NCI-H146 treated with DMSO at 0.1 percent for 48 hours (cell line): ENCODE measurements around the gene CDK11B.
A peak's percentile ranks its signal among the peaks of the same experiment; 100 is the strongest.

ENCODE experiments used
- DNase-seq: peaks from one replicate; lab custom pipeline; 2025; ENCODE audit not compliant: unreplicated experiment; lab: John Stamatoyannopoulos, UW

CDK11B gene

DNA sequence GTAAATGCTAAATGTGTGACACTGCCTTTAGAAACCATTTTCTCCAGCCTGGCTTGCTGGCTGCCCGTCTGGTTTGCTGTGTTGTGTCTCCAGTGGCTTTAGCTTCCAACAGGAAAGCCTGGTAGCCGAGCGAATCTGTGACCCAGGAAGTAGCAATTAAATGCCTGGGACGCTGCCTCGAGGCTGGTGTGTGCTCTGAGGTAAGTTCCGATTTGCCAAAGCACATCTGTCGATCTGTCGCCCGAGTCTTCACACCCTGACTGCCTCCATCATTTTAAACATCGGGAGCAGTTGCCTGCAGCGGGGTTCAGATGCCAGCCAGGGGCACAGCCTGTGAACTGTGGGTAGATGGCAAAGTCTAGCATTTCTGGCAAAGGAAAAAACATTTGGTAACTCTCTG lies 41.3 kb downstream of the CDK11B start:
- no peak for DNase-seq

DNA sequence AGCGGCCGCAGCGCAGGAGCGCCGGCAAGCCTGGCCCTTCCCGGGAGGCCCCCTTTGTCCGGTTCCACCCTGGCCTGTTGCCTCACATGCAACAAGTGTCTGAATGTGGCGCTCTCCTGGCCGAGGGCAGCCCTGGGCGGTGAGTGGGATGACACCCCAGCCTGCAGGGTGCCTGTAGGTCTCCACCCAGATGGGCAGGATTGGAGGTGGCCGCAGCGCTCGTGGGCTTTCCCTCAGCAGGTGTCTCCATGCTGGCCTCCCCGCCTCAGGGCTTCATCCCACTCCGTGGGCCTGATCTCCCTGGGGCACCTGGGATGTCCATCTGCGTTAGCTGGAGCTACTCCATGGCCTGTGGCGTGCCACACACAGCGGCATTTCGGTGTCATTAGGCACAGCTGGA lies 42.0 kb downstream of the CDK11B start:
- no peak for DNase-seq

DNA sequence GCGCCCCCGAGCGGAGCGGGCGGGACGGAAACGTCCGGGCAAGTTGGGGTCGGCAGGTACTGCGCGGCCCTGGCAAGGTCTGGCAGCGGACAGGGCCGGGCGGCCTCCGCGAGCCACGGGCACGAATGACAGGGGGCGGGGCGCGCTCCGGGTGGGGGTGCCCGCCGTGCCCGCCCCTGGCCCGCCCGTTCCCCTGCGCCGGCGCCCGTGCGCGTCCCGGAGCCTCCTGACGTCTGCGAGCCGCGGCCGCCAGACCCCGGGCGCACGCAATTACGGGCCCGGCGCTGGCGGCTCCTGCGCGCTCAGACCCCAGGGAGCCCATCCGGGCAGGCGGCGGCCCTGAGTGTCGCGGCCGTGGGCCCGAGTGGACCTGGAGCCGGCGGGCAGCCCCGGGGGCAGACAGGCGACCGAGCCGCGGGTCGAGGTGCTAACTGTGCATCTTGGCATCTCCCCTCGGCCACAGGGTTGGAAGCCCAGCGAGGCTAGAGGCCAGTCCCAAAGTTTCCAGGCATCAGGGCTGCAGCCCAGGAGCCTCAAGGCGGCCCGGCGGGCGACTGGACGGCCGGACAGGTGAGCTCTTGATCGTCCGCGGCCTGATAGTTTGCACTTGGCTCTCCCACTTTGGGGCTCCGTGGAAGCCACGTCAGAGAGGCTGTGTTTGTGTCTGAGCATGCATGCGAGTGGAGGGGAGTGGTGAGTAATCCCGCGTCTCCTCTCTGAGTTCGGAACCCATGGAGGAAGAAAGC lies 42.6 kb downstream of the CDK11B start:
- DNase-seq: no peak

DNA sequence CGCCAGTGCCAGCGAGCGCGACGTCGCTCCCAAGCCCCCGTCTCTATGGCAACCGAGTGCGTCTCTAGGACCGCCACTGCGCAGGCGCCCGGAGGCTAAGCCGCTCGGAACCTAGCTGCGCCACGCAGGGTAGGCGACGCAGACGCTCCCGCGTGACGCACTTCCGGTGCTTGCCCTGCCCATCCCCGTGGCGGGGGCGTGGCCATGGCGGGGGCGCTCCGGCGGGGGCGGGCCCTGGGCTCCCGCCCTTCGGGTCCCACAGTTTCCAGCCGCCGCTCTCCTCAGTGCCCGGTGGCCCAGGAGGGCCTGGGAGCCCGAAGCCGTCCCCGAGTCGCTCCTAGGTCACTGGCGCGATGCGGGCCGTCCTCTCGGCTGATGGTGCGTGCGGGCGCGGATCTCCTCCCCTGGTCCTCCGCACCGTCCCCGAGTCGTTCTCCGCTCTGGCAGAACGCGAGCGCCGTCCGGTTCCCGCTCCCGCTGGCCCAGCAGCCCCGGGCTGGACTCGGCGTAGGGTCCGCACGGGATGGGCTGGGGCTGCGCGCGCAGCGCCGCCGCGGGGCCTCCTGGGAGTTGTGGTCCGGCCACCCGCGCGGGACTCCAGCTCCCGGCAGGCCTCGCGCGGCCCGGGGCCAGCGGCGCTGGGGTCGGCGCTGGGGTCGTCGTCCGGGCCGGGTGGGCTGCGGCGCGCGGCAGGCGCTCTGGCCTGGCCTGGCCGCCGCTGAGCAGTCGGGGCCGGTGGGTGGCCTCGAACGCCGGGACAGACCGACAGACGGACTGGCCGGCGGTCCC lies 43.4 kb downstream of the CDK11B start, which contains the start of gene MIB2:
Gene MIB2, plus strand, starts transcription at position 245 of the 789 bp plus-strand sequence. CDS start 7,953 bp downstream, outside the sequence.
- peak; percentile 77 for DNase-seq

DNA sequence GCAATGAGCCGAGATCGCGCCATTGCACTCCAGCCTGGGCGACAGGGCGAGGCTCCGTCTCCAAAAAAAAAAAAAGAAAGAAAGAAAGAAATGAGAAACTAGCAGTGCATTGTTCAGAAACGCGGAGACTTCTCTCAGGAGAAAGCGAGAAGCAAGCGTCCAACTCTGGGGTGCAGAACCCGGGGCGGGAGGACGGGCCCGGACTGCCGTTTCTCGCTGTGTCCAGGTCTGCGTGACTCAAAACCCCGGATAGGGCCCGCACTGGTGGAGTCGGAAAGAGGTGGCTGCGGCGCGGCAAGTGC lies 43.9 kb downstream of the CDK11B start:
- no peak for DNase-seq

DNA sequence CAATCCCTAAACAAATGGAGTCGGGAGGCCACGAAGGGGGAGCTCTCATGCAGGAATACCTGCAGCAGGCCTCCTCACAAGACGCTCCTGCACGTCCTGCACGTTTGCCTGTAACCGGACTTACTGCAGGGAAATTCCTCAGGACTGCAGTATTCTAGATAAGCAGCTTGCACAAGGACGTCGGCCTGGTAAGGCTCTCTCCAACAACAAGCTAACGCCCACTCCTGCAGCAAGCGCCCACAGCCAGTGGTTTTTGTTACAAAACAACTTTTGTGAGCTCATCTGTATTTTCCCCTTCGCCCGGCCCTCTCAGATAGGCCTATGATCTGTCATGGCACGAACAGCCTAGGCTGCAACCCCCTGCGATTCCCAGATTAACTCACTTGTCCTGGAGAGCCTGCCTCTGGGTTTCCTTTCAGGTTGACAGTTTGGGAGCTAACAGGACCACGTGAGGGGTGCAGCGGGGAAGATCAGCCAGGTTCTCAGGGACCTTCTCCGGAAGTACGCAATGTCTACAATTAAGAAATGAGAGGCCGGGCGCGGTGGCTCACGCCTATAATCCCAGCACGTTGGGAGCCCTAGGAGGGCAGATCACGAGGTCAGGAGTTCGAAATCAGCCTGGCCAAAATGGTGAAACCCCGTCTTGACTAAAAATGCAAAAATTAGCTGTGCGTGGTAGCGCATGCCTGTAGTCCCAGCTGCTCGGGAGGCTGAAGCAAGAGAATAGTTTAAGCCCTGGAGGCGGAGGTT lies 44.4 kb downstream of the CDK11B start:
- no peak for DNase-seq

DNA sequence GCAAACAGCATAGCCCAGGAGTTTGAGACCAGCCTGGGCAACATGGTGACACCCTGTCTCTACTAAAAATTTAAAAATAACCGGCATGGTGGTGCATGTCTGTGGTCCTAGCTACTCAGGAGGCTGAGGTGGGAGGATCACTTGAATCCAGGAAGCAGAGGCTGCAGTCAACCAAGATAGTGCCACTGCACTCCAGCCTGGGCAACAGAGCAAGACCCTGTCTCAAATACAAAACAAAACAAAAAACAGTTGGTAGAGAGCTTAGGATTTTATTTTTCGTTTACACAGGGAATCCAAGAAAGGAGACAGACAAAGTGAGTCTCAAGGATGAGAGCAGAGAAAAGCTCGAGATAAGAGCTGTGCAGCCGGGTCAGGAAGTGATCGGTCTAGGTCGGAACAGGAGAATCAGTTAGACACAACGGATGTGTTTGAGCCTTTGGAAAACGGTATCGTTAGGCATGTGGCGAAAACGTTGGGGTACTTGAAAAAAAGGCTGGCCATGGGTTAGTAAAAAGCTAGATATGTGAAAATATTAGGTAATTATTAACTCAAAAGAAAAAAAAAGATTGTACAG lies 45.2 kb downstream of the CDK11B start:
- no peak for DNase-seq

DNA sequence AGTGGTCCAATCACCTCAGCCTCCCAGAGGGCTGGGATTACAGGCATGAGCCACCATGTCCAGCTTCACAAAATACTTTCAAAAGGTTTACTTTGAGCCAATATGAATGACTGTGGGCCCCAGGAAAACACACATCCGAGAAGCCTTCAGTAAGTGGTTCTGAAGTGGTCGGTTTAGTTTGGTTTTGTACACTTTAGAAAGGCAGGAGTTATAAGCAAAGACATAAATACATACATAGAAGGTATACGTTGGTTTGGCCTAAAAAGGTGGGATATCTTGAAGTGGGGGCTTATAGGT lies 46.8 kb downstream of the CDK11B start:
- no peak for DNase-seq

DNA sequence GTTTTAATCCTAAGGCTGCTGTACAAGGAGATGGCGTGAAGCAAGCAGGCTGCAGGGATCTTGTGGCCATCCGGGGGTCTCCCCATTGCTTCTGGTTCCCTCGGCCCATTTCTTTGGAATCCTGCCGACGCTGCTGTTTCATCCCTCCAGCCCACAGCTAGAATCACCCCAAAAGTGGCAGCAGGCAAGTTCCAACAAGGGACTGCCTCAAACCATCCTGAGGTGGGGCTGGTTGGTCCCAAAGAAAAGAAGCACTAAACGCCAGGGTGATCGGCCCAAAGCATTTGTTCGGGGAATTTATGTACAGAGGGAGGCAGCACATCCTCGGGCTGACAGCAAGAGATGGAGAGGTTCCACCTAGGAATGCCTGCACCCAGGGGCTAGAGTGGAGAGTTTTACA lies 48.0 kb downstream of the CDK11B start:
- DNase-seq: no peak

DNA sequence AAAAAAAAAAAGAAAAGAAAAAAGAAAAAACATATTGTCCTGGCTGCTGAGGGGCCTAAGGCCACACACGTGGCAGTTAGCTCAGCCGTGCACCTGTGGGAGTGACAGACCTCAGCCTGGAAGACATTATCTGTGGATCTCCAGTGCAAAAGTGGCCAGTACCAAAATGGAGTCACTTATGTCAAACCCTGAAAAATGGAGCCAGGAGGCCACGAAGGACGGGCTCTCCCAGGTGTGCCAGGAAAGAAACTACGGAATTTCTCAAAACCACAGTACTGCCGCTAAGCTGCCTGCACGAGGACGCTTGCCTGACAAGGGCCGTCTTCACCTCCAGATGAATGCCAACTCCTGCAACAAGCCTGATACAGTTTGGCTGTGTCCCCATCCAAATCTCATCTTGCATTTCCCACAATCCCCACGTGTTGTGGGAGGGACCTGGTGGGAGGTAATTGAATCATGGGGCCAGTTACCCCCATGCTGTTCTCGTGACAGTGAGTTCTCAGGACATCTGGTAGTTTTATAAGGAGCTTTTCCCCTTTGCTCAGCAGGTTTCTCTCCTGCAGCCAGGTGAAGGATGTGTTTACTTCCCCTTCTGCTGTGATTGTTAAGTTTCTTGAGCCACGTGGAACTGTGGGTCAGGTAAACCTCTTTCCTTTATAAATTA lies 48.9 kb downstream of the CDK11B start:
- no peak for DNase-seq

DNA sequence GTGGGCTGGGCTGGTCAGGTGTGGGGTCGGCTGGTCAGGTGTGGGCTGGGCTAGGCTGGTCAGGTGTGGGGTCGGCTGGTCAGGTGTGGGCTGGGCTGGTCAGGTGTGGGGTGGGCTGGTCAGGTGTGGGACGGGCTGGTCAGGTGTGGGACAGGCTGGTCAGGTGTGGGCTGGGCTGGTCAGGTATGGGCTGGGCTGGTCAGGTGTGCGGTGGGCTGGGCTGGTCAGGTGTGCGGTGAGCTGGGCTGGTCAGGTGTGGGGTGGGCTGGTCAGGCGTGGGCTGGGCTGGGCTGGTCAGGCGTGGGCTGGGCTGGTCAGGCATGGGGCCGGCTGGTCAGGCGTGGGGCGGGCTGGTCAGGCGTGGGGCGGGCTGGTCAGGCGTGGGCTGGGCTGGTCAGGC lies 52.6 kb downstream of the CDK11B start:
- DNase-seq: no peak

DNA sequence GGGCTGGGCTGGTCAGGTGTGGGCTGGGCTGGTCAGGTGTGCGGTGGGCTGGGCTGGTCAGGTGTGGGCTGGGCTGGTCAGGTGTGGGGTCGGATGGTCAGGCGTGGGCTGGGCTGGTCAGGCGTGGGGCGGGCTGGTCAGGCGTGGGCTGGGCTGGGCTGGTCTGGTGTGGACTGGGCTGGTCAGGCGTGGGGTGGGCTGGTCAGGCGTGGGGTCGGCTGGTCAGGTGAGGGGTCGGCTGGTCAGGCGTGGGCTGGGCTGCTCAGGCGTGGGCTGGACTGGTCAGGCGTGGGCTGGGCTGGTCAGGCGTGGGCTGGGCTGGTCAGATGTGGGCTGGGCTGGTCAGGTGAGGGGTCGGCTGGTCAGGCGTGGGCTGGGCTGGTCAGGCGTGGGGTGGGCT lies 53.1 kb downstream of the CDK11B start:
- DNase-seq: no peak

DNA sequence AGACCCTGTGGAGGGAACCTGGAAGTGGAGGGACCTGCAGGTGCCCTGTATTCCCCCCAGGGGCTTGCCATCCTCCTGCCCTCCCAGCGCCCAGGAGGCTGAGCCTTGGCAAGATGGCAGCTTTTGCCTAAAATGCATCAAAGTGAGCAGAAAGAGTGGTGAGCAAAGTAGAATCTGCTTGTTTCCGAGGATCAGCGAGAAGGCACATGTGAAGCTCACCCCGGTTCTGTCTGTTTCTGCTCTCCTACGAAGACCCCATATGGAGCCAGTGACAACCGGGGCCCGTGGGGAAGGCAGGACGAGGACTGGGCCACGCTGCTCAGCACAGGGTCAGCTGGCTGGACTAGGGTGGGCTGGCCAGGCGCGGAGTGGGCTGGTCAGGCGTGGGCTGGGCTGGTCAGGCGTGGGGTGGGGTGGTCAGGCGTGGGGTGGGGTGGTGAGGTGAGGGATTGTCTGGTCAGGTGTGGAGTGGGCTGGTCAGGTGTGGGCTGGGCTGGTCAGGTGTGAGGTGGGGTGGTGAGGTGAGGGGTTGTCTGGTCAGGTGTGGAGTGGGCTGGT lies 53.7 kb downstream of the CDK11B start:
- DNase-seq: no peak

DNA sequence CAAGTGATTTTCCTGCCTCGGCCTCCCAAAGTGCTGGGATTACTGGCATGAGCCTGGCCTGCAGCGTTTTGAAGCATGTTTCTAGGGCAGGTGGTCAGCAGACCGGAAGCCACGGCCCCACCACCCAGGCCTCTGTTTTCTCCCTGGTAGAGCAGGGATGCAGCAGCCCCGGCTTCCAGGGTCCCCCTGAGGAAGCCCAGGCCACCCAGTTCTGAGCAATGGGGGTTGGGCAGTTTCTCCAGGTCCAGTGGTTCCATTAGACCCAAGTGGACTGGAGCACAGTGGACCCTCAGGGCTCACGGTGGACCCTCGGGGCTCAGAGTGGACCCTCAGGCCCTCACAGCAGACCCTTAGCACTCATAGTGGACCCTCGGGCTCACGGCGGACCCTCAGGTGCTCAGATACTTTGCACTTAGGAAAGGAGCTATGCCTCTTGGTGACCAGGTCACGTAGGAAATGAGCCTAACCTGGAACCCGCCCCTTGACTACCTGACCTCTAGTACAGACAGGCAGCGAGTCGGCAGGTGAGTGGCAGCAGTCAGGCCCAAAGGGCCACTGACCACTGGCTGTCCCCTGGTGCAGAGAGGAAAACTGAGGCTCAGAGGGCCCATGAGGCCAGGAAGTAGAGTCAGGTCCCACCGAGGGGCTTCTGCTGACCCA lies 54.3 kb downstream of the CDK11B start:
- no peak for DNase-seq

DNA sequence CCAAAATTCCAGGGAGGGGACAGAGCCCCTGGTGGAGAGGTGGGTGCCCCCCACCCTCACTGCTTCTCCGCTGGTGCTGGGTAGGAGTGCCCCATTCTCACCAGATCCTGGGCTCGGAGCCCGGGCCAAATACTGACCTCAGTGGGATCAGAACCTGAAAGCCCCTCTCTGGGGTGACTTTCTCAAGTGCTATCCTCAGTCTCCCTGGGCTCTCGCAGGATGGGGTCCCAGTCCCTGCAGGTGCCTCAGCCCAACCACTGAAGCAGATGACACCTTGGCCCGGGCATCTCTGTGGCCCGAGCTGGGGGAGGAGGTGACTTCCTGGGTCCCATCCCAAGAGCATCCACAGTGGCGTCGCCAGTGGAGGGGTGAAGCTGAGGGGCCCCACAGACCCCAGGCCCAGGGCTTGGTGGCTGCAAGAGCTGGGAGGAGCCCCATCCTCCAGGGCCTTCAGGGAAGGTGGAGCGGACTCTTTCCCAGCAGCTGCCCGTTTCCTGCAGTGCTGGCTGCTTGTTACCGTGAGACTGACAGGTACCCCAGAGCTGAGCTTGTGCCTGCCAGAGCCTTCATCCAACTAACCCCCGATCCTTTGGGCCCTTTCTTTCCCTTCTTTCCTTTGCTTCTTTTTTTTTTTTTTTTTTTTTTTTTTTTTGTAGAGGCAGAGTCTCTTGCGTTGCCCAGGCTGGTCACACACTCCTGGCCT lies 55.0 kb downstream of the CDK11B start:
- DNase-seq: no peak

DNA sequence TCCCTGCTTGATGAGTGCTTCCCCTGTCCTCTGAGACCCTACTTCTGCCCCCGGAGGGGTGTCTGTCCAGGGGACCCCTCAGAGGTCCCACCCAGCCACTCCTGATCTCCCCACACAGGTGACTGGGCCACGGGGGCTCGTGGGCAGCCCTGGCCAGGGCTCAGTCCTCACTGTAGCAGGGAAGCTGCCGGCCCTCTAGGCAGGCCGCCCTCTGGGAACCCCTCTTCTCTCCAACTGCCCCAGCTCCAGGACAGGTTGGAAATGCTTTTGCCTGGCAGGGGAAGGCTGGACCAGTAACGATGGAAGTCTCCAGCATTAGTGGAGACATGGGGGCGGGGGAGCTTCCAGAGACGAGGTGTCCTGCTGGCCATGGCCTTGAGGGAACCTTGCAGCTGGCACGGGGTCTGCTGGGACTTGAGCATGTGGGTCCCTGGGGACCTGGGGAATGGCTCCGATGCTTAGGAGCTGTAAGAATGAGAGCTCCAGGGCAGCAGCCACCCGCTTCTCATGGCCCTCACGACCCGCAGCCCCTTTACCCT lies 55.8 kb downstream of the CDK11B start:
- DNase-seq: no peak

DNA sequence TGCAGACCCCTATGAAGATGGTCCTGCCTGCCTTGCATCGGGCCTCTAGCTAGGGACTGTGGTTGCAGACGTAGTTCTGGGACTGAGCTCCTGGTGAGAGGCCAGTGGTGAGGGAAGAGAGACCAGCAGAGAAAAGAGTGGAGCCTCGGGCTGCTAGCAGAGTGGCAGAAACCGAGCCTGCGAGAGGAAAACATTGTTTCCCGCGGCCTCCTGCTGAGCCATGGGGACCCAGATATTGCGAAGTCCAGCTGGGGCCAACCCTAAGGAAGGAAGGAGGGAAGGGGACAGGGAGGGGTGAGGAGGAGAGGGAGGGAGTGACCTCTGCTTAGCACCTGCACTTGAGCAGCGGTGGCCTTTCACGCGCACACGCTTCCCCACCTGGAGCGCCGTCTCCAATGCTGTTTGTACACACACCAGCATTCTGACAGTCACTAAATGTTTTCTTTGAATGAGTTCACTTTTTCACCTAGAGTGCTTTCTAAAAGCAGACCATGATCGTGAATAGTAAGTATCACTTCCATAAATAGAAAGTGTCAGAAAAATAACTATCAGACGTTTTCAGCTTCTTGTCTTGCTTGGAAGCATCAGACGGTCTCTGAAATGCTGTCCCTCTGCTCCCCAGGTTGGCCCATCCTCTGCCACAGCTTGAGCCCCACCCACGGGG lies 56.4 kb downstream of the CDK11B start:
- DNase-seq: no peak

DNA sequence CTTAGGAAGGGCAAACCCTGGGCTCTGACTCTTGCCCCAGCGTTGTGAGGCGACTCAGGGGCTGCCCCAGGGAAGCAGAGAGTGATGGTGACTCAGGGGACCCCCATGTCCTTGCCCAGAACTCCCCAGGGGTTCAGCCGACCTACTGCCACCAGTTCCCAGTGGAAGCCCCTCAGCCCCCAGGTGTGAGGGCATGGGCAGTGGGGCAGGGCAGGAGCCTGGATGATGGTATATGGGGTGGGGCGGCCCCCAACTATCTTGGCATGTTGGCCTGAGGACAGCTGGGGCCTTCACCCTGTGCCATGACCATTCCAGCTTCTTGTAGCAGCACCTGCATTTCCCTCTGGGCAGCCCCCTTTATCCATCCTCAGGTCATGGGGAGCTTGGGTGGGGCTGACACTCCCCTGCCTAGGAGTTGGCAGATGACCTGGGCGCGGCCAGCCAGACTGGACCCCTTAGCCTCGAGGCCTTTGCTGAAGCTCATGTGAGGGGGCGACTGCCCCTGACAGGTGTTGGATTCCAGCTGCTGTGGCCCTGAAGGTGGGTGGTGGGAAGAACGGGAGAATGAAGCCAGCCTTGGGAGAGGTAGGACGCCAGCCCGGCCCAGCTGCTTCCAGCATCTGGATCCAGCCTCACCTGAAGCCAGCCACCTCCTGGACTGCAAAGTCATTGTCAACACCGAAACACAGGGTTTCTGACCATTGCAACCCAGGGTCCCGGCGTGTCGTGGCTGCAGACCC lies 57.1 kb downstream of the CDK11B start:
- DNase-seq: no peak
